SW480 (cell line): ENCODE data around the gene TPD52L2.

Source experiments
- DNase-seq: peaks from one replicate; pipeline ENCODE4 v3.0.0-alpha.2; 2016; ENCODE audit warnings: low spot score

The TPD52L2 gene

GRCh38 chr20:63864978-63865640, at the start of gene TPD52L2:
Gene TPD52L2, plus strand, starts transcription at chr20:63865270. Its CDS starts 96 bp downstream, at chr20:63865366.
- DNase-seq, result peak; percentile 100

- DNase-seq, result no peak
Measured at GRCh38 chr20:63815615-63816253, 49.3 kb upstream of the TPD52L2 start.

GRCh38 chr20:63819224-63819921, 45.7 kb upstream of the TPD52L2 start:
- no peak for DNase-seq

GRCh38 chr20:63821811-63822210, 43.3 kb upstream of the TPD52L2 start:
- DNase-seq, result no peak

- DNase-seq, result no peak
Measured at GRCh38 chr20:63822276-63822696, 42.8 kb upstream of the TPD52L2 start.

- no peak for DNase-seq
Measured at GRCh38 chr20:63823691-63824311, 41.3 kb upstream of the TPD52L2 start.

- no peak for DNase-seq
Measured at GRCh38 chr20:63825331-63826118, 39.5 kb upstream of the TPD52L2 start.

GRCh38 chr20:63826753-63827152, 38.3 kb upstream of the TPD52L2 start:
- no peak for DNase-seq

GRCh38 chr20:63828124-63828523, 36.9 kb upstream of the TPD52L2 start:
- DNase-seq, result no peak

- DNase-seq, result no peak
Measured at GRCh38 chr20:63828545-63828944, 36.5 kb upstream of the TPD52L2 start.

- no peak for DNase-seq
Measured at GRCh38 chr20:63828951-63829350, 36.1 kb upstream of the TPD52L2 start.

- DNase-seq, result no peak
Measured at GRCh38 chr20:63829603-63829944, 35.5 kb upstream of the TPD52L2 start.

GRCh38 chr20:63829945-63830835, 34.9 kb upstream of the TPD52L2 start:
- DNase-seq, result peak; percentile 54

- peak; percentile 57 for DNase-seq
Measured at GRCh38 chr20:63830841-63831588, 34.1 kb upstream of the TPD52L2 start, which contains the start of gene ZBTB46. Gene ZBTB46, minus strand, starts transcription at chr20:63831264. Its CDS starts 40,507 bp downstream, at chr20:63790757.

- DNase-seq, result no peak
Measured at GRCh38 chr20:63831646-63831992, 33.5 kb upstream of the TPD52L2 start.

- peak; percentile 87 for DNase-seq
Measured at GRCh38 chr20:63831993-63832686, 32.9 kb upstream of the TPD52L2 start.

GRCh38 chr20:63833776-63834490, 31.1 kb upstream of the TPD52L2 start:
- DNase-seq, result no peak

GRCh38 chr20:63834491-63834880, 30.6 kb upstream of the TPD52L2 start:
- no peak for DNase-seq
